Activated CD8-positive, alpha-beta memory T cell treated with anti-CD3 and anti-CD28 coated beads, Interleukin-2, amount 50 U/mL, for 24 hours (primary cell): ENCODE results near the gene THAP7.

ENCODE experiments used
- DNase-seq: peaks from one replicate; pipeline ENCODE4 v3.0.0-alpha.2; 2020; ENCODE audit errors: extremely low read depth

The THAP7 gene

GRCh38 chr22:20964090-20964798 lies 37.7 kb downstream of the THAP7 start:
- DNase-seq, result no peak

GRCh38 chr22:20963201-20964052 lies 38.5 kb downstream of the THAP7 start:
- no peak for DNase-seq

GRCh38 chr22:20962491-20962945 lies 39.4 kb downstream of the THAP7 start:
- no peak for DNase-seq

- DNase-seq, result no peak
These were observed 41.3 kb downstream of the THAP7 start for GRCh38 chr22:20960609-20961008.

GRCh38 chr22:20959578-20960461 lies 42.1 kb downstream of the THAP7 start:
- DNase-seq, result no peak

GRCh38 chr22:20957683-20958431 lies 44.1 kb downstream of the THAP7 start:
- DNase-seq, result no peak

- DNase-seq, result no peak
These were observed 44.7 kb downstream of the THAP7 start for GRCh38 chr22:20957102-20957682.

GRCh38 chr22:20956258-20957101 lies 45.4 kb downstream of the THAP7 start:
- no peak for DNase-seq

- DNase-seq, result no peak
These were observed 46.4 kb downstream of the THAP7 start for GRCh38 chr22:20955548-20955947.

- no peak for DNase-seq
These were observed 48.0 kb downstream of the THAP7 start for GRCh38 chr22:20953668-20954500.

- no peak for DNase-seq
These were observed 48.6 kb downstream of the THAP7 start for GRCh38 chr22:20953342-20953608.

- DNase-seq, result no peak
These were observed 49.2 kb downstream of the THAP7 start for GRCh38 chr22:20952544-20953341.

- no peak for DNase-seq
These were observed 50.0 kb downstream of the THAP7 start for GRCh38 chr22:20951932-20952380.

GRCh38 chr22:20951151-20951931 lies 50.6 kb downstream of the THAP7 start:
- DNase-seq, result no peak

- DNase-seq, result no peak
These were observed 52.2 kb downstream of the THAP7 start for GRCh38 chr22:20949698-20950183.
